Testis (tissue), 2 donors: ENCODE results near the gene RNF166.

Experiments used
- POLR2A ChIP-seq: fragments of 450-650 bp; IDR thresholded peaks from one replicate; pipeline ENCODE4 v1.6.1; 2017; ENCODE audit warnings: antibody characterized with exemption, mild to moderate bottlenecking, moderate library complexity
- TF ChIP-seq, protein P1 (sequence below), 3 experiments: fragments of 450-650 bp in 2 of 3; fragments of 200-600 bp in 1 of 3; sonication (generic) in 1 of 3; IDR thresholded peaks; one replicate each; pipeline ENCODE4 v1.5.1; 2016 to 2019; ENCODE audit warnings: antibody characterized with exemption in 3 of 3, mild to moderate bottlenecking in 2 of 3, moderate library complexity in 1 of 3

DNA sequence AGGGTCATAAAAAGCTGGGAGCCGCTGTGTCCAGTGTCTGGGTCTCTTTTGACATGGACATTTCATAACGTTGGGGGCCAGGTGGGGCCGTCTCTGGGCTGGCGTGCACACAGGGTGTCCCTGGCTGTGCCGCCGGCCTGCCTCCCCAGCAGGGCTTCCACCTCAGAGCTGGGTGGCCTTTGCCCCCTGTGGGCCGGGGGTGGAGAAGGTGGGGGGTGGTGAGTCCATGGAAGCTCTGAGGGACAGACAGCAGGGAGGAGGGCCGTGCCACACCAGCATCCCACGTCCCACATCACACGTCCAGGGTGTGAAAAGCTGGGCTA lies 19.0 kb downstream of the RNF166 start:
- TF ChIP-seq POLR2A, result no peak
- TF ChIP-seq, protein P1, sequence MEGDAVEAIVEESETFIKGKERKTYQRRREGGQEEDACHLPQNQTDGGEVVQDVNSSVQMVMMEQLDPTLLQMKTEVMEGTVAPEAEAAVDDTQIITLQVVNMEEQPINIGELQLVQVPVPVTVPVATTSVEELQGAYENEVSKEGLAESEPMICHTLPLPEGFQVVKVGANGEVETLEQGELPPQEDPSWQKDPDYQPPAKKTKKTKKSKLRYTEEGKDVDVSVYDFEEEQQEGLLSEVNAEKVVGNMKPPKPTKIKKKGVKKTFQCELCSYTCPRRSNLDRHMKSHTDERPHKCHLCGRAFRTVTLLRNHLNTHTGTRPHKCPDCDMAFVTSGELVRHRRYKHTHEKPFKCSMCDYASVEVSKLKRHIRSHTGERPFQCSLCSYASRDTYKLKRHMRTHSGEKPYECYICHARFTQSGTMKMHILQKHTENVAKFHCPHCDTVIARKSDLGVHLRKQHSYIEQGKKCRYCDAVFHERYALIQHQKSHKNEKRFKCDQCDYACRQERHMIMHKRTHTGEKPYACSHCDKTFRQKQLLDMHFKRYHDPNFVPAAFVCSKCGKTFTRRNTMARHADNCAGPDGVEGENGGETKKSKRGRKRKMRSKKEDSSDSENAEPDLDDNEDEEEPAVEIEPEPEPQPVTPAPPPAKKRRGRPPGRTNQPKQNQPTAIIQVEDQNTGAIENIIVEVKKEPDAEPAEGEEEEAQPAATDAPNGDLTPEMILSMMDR (IDR thresholded peaks at IDR 0.05), result no peak
